Amniotic epithelial cell (primary cell): ENCODE data around the gene SORD.
"Not testable (repeated sequence)": the region's sequence is repeated elsewhere in the genome, so short reads cannot be mapped to it uniquely, and the experiment has no call there.

Experiments used
- DNase-seq: peaks from one replicate; pipeline ENCODE4 v3.0.0-alpha.2; 2010; ENCODE audit warnings: low read depth

Gene SORD

DNA sequence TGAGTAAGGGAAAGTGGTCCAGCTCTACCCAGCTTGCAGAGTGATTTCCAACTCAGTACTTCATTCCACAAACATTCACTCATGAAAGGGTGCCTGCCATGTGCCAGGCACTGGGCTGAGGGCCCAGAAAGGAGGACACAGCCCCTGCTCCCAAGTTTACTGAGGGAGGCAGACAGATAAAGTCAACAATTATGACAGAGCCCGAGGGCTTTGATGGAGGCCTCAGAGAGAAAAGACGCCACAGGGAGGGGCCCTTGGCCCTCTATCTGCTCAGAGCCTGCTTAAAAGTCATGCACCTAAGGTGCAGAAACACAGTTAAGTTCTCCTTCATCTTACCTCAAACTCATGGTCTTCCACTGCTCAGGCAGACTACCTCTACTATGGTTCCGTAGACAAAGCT is 1.7 kb downstream of the SORD start:
- not testable (repeated sequence) for DNase-seq

DNA sequence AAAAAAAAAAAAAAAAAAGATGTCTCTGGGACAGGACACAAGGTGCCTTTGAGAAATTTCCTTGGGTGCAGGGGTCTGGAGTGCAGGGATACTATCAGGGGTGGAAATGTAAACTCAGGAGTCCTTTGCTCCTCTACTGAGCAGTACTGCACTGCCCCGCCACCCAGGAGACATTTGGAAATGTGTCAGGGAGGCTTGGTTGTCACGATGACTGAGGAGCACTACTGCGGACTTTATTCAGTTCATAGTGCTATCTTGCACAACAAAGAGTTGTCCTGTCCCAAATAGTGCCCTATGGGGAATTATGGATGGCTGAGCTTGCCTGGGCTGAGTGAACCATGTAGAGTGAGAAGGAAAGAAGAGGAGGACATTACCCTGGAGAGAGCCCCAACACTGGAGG is 2.6 kb downstream of the SORD start:
- not testable (repeated sequence) for DNase-seq

DNA sequence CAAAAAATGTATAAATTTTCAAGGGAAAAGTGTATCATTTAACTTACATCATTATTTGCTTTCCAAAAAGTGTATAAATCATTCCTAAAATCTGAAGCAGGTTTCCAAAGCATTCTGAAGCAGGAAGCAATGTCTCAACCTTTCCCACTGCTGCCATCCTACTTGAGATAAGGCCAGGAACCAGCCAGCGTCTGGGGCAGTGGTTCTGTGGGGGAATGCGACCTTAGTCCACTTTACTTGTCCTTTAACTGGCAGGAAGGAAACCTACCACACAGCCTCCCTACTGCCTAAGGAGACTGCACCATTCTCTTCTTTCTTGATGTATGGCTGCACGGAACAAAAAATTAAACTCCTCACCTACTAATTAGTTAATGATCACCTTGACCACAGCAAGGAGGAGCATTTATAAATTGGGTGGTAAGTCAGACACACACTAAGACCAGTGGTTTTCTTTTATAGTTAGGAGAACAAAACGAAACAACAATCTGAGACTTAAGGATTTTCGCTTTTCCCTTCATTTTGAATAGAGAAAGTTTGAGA is 3.7 kb downstream of the SORD start:
- DNase-seq = no peak

DNA sequence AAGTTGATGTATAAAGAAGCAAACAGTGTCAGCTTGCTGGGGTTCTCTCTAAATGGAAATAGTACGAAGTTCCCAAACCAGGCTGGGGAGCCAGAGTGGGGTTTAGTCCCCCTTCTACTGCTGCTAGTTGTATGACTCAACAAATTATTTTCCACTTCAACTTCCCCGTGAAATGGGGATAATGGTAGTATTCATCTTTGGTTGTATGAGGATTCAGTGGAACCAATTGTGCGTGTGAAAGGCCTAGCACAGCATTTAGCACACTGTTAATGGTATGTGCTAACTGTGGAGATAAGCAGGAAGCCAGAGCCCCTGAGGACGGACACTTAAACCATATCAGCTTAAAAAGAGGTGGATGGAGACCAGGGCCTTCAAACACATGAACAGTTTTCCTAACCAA is 4.2 kb downstream of the SORD start:
- DNase-seq = no peak

DNA sequence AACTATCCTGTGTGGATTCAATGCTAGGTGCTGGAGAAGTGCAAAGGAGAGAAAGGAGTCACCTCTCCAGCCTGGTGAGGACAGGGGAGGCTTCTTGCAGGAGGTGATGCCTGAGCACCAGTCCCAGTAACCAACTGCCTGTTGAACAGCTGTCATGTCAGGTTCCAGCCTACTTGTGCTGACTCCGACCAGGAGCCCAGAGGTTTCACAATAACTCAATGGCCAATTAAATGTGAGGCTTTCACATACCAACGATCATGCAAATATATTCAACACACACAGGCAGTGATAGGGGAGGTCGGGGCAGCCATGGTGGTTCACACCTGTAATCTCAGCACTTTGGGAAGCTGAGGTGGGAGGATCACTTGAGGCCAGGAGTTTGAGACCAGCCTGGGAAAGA is 7.7 kb downstream of the SORD start:
- DNase-seq = no peak

DNA sequence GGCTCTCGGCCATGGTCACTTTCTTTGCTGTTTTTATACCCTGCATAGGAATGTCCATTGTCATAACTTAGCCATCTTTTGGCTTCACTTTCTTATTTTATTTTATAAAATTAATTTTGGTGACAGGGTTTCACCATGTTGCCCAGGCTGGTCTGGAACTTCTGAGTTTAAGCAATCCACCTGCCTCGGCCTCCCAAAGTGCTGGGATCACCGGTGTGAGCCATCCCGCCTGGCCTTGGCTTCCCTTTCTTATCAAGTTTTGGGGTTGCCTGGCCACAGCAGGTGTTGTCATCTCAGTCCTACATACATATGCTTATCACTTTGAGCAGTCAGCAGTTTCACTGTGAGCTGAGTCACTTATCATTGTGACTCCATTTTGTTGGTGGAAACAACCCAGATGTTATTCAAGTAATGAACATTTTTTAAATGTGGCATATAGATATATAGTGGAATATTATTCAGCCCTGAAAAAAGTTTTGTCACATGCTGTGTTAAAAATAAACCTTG is 8.6 kb downstream of the SORD start:
- not testable (repeated sequence) for DNase-seq

DNA sequence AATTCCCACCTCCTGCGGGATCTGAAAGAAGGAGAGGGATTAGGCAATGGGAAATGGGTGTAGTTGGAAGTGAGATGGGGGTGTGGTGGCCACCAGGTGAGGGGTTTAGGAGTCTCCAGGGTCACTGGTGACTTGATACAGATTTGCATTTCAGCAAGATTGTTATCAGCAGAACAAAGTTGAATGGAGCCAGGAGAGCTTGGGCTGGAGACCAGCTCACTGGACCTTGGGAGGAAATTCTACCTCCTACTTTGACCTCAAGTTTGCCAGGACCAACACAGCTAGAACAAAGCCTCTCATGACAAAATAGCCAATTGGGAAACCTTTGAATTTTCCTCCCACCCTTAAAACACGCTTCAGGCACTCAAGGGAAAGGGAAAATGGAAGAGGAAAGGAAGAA is 9.5 kb downstream of the SORD start:
- DNase-seq = not testable (repeated sequence)

DNA sequence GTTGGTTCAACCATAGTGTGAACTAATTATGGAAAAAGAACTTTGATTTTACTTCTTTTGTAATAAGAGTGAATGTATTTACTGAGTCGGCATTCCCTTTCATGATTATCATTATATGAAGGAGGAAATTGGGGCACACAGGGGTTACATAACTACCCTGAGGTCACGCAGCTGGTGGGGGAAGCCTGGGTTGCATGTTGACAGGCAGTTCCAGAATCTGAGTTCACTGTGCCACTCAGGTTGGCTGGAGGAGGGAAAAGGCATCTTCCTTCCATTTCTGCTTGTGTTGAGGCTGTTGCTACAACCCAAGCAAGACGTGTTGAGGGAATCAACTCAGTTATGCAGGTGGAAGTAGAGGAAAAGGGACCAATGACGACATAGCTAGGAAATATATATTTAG is 11.1 kb downstream of the SORD start:
- not testable (repeated sequence) for DNase-seq

DNA sequence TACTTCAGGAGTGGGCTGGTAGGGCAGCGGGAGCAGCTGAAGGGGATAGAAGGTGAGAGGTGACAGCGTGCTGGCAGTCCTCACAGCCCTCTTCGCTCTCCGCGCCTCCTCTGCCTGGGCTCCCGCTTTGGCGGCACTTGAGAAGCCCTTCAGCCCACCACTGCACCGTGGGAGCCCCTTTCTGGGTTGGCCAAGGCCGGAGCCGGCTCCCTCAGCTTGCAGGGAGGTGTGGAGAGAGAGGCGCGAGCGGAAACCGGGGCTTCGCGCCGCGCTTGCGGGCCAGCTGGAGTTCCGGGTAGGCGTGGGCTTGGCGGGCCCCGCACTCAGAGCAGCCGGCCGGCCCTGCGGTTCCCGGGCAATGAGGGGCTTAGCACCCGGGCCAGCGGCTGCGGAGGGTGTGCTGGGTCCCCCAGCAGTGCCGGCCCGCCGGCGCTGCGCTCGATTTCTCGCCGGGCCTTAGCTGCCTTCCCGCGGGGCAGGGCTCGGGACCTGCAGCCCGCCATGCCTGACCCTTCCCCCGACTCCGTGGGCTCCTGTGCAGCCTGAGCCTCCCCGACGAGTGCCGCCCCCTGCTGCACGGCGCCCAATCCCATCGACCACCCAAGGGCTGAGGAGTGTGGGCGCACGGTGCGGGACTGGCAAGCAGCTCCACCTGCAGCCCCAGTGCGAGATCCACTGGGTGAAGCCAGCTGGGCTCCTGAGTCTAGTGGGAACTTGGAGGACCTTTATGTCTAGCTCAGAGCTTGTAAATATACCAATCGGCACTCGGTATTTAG is 11.8 kb downstream of the SORD start:
- not testable (repeated sequence) for DNase-seq

DNA sequence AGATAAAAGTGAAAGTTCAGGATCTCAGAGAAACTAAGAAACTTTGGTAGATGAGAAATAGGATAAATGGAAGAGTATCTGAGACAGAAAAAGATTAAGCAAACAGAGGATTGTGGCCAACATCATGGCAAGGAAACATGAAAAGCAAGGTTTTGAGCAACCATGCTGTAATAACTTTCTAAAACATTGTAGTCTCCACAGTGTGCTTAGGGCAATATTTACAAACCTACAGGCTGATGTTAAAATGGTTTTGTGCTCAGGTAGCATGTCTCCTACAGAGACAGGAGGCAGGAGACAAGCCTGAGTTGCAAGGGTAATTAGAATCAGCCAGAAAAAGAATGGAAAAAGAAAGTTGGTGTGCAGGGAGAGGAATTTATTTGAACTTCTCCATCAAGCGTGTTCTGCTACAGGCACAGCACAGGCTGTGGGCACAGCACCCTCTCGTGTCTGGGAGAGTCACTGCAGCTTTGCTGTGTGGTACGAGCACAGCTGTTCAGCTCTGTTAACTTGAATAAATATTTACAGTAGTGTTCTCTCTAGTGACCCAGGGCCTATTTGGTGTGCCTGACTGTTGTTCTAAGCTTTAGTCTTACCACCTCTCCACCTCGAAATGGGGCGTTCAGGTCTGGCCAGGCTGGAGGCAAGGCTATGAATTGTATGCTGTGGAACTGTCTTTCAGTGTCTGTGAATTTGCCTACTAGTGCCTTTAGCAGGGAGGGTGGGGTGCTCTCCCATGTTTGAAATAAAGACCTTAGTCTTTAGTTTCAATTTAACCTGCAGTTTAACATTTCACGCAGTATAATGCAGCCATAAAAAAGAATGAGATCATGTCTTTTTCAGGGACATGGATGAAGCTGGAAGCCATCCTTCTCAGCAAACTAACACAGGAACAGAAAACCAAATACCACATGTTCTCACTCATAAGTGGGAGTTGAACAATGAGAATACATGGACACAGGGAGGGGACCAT is 14.1 kb downstream of the SORD start:
- peak; percentile 53 for DNase-seq

DNA sequence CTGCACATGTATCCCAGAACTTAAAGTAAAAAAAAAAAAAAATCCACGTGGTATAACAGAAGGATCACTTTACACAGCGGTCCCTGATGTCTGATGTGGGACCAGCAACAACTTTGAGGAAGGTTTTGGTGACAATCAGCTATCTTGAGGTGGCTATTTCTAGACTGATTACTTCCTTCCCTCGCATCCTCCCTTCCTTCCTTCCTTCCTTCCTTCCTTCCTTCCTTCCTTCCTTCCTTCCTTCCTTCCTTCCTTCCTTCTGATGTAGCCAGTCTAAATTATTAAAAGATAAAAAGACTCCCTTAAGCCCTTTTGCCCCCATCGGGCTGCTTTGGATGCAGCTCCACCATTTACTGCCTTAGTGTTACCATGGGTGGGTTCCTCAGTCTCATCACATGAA is 14.9 kb downstream of the SORD start:
- DNase-seq = no peak

DNA sequence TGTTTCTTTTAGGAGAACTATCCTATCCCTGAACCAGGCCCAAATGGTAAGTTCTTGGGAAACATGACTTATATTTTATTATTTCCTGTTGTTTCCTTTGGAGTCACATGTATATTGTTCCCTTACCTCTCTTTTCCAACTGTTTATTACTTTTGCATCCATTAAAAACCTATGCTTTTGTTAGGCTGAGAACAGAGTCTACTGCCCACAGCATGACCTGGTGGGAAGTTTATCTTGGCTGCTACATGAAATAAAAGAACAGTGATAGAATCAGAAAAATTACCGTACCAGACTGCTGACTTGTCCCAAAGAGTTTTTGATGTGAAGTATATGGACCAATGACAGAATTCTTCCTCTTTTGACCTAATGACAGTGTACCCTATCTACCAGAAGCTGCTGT is 17.4 kb downstream of the SORD start:
- DNase-seq = not testable (repeated sequence)

DNA sequence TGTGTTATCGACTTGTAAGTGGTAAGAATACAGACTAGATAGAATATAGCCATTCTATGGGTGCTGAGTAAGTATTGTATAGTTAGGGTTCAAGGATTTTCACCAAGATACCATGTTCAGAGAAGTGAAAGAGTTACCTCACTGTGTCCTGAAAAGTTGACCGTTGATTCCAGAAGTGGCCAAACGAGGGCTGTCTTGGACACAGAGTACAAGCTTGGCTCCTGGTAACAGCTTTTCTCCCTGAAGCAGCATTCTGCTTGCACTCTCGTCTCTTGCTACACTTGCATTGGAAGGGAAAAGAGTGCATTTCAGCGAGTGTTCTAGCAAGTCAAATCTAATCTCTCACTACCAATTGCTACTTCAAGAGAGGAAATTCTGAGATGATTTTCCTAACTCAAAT is 18.5 kb downstream of the SORD start:
- DNase-seq = not testable (repeated sequence)

DNA sequence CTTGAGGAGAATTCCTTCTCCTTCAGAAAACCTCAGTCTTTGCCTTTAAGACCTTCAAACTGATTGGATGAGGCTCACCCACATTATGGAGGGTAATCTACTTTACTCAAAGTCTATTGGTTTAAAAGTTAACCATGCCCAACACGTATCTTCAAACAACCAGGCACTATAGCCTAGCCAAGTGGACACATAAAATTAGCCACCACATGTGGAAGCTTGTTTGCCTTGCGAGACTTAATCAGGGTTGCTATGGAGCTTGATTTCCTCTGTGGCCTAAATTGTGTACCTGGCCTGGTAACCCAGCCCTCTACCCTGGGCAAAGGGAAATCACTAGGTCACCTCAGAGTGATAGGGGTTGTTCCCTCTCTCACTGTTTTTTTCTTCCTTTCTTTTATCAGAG is 19.9 kb downstream of the SORD start:
- not testable (repeated sequence) for DNase-seq

DNA sequence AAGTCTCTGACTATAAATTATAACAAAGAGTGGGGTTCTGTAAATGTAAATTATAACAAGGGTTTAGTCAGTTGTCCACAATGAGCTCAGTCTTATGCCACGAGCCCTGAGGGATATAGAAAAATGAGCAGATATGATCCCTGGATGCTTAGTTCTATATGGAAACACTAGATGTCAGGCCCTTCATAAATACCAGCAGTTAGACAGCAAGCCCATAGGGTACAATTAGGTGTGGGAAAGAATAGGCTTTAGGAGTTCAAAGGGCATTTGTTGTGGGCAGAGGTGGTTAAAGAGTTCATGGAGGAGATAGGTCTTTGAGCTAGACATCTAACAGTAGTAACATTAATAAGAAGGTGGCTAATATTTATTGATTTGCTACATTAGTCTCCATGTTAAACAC is 21.3 kb downstream of the SORD start:
- not testable (repeated sequence) for DNase-seq

DNA sequence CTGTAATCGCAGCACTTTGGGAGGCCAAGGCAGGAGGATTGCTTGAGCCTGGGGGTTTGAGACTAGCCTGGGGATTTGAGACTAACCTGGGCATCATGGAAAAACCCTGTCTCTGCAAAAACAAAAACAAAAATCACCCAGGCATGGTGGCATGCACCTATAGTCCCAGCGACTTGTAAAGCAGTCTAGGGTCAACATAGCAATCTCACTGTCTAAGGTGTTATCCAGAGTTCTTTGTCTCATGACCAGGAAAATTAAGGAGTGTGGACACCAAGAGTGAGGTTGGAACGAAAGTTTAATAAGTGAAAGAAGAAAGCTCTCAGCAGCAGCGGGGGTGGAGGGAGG is 25.4 kb downstream of the SORD start:
- DNase-seq = not testable (repeated sequence)

DNA sequence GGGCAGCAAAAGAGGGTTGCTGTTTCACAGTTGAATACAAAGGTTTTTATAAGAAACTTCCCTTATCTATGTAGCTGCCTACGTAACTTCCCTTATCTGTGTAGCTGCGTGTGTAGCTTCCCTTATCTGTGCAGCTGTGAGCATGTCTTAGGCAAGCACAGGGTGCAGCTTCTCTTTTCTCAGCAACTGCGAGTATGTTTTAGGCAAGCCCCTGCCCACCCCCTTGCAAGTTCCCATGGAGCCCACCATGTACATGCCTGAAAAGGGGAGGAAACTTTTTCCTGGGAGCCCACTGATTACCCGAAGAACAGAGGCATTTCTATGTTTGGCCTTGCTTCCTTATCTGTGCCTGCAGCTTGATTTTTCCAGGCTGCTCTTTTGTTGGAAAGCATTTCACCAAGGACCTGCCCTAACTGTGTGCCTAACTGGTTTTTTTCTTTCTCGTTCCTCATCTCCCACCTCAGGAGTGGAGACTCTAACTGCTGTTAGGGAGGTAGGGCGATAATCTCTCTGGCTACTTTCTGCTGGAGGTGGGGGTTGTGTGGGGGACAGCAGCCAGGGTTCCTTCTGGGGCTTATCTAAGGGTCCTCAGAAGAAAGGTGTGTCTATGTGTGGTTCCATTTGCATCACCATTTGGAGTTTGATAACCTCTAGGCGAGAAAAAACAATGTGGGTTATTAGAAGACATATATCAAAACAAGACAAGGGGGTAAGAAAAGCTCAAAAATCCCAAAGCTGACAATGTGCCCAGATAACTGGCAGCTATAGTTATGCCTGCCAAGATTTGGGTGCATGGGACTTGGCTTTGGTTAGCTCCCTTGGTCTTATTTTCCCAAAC is 26.0 kb downstream of the SORD start:
- peak; percentile 86 for DNase-seq

DNA sequence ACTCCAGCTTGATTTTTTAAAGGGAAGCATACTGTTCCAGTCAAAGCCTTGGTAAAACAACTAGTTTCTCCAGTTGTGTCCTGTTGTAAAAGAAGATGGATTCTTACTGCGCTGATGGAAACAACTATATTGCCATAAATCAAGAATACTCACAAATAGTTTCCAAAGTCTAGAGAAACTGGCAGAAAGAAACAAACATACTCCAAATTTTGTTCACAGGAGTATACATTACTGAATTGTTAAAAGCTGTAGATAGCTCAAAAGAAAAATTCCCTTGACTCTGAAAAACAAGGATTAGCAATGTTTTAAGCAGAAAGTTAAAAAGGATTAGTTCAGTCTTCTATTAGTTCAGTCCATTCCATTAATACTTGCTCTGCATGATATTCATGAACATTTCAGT is 27.6 kb downstream of the SORD start:
- no peak for DNase-seq

DNA sequence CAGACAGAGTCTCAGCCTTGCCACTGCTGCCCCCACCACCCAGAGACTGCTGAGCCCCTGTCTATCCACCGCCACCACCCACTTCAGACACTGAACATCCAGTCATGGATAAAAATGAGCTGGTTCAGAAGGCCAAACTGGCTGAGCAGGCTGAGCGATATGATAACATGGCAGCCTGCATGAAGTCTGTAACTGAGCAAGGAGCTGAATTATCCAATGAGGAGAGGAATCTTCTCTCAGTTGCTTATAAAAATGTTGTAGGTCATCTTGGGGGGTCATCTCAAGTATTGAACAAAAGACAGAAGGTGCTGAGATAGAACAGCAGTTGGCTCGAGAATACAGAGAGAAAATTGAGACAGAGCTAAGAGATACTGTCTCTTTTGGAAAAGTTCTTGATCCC is 29.7 kb downstream of the SORD start:
- not testable (repeated sequence) for DNase-seq

DNA sequence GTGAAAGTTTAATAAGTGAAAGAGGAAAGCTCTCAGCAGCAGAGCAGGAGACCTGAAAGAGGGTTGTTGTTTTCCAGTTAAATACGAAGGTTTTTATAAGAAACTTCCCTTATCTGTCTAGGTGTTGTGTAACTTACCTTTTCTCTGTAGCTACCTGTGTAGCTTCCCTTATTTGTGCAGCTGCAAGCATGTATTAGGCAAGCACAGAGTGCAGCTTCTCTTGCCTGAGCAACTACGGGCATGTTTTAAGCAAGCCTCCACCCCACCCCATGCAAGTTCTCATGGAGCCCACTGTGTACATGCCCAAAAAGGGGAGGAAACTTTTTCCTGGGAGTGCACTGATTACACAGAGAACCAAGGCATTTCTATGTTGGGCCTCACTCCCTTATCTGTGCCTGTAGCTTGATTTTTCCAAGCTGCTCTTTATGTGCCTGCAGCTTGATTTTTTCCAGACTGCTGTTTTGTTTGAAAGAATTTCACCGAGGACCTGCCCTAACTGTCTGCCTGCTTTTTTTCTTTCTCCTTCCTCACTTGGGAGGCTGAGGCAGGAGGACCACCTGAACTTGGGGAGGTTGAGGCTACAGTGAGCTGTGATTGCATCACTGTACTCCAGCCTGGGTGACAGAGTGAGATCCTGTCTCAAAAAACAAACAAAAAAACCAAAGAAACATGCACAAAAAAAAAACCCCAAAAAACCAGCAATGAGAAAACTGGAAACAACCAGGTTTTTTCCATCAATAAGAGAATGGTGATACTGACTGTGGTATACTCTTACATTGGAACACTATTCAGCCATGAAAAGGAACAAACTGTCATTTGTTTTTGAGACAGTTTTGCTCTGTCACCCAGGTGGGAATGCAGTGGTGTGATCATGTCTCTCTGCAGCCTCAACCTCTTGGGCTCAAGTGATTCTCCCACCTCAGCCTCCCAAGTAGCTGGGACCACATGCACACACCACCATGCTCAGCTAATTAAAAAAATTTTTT is 36.0 kb downstream of the SORD start:
- not testable (repeated sequence) for DNase-seq
